NT2/D1 (cell line): ENCODE measurements around the gene FGD4.

Source experiments
- SUZ12 ChIP-seq: IDR thresholded peaks from 2 replicates; pipeline ENCODE4 v1.6.1; 2011; ENCODE audit not compliant: insufficient read length, insufficient read depth; ENCODE audit errors: extremely low read depth
- YY1 ChIP-seq: IDR thresholded peaks from 2 replicates; pipeline ENCODE4 v1.6.1; 2011; ENCODE audit not compliant: insufficient read length, insufficient read depth
- ZNF274 ChIP-seq: IDR thresholded peaks from 2 replicates; pipeline ENCODE4 v1.6.1; 2011; ENCODE audit warnings: mild to moderate bottlenecking, low read depth, low read length

DNA sequence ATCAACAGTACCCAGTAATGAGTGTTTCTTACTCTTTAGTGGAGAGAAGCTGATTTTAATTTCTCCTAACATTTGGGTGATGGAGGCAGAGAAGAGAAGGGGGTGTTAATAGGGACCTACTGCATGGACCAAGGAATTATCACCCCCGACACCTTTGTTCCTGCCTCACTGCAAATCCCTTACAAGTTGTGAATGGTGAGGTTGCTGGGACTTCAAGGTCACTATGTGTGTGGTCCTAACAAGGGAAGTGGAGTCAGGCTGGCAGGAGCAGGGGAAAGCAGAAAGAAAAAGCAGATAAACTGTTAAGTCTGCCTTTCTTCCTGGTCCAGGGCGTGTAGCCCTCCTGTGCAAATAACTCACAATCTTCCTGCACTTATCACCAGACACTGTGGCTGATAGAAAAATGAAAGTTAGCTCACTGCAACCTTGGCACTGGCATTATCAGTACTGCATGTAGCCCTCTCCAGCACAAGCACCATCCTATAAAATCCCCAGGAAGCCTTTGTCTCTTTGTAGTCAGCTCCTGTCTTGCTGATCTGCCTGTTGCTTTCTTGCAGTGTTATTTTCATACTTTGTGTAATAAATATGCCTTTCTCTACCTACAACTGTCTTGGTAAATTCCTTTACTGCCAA lies 167.4 kb downstream of the FGD4 start:
- no peak for TF ChIP-seq SUZ12
- no peak for TF ChIP-seq ZNF274
- no peak for TF ChIP-seq YY1
